GM12891 (cell line): Measurements from ENCODE around the gene UNC13B.

ENCODE experiments used
- DNase-seq: peaks from one replicate; pipeline ENCODE4 v3.0.0; 2011; ENCODE audit warnings: low spot score; ENCODE audit not compliant: insufficient read length
- FAIRE-seq: peaks from 2 replicates; lab custom pipeline; 2011; peaks lifted over from hg19 to GRCh38; lab: Jason Lieb, UNC
- PAX5 ChIP-seq: IDR thresholded peaks from 2 replicates; pipeline ENCODE4 v1.6.1; 2011; ENCODE audit warnings: low read length, moderate library complexity, mild to moderate bottlenecking; ENCODE audit not compliant: insufficient read depth, severe bottlenecking
- POLR2A ChIP-seq: IDR thresholded peaks from 2 replicates; pipeline ENCODE4 v1.6.1; 2011; ENCODE audit warnings: low read depth, low read length, control low read depth
- POLR2AphosphoS5 ChIP-seq: IDR thresholded peaks from 2 replicates; pipeline ENCODE4 v1.6.1; 2011; ENCODE audit warnings: low read depth, low read length, control low read depth
- POU2F2 ChIP-seq: IDR thresholded peaks from 2 replicates; pipeline ENCODE4 v1.6.1; 2011; ENCODE audit warnings: low read depth, mild to moderate bottlenecking, control low read depth, low read length, moderate library complexity
- SPI1 ChIP-seq: IDR thresholded peaks from 2 replicates; pipeline ENCODE4 v1.6.1; 2011; ENCODE audit warnings: low read depth, low read length, control low read depth
- TAF1 ChIP-seq: IDR thresholded peaks from 2 replicates; pipeline ENCODE4 v1.6.1; 2011; ENCODE audit warnings: low read depth, low read length, control low read depth

The UNC13B gene

DNA sequence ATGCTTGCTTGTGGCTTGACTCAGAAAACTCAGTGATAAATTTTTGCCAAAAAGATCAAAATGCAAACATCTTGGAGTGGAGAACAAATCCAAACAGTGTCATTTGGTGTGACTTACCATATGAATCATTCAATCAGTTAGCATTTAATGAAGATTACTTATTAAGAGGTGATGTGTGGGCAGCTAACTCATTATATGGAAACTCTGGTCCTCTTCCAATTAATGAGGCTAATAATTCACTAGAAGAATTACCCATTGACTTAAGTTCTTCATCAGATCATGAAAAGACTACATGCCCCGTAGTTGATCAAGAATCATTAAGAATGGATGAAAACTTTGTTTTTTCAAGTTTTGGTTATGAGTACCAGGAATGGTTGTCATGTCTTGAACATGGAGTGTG lies 141.8 kb downstream of the UNC13B start:
- FAIRE-seq (no peak), DNase-seq (no peak)
- TF ChIP-seq TAF1 = no peak
- no peak for TF ChIP-seq SPI1
- TF ChIP-seq POLR2A = no peak
- no peak for TF ChIP-seq POLR2AphosphoS5
- TF ChIP-seq POU2F2 = no peak
- no peak for TF ChIP-seq PAX5

GRCh38 chr9:35306283-35306682 lies 144.5 kb downstream of the UNC13B start:
- DNase-seq (no peak), FAIRE-seq (no peak)
- no peak for TF ChIP-seq TAF1
- no peak for TF ChIP-seq SPI1
- TF ChIP-seq POLR2A = no peak

DNA sequence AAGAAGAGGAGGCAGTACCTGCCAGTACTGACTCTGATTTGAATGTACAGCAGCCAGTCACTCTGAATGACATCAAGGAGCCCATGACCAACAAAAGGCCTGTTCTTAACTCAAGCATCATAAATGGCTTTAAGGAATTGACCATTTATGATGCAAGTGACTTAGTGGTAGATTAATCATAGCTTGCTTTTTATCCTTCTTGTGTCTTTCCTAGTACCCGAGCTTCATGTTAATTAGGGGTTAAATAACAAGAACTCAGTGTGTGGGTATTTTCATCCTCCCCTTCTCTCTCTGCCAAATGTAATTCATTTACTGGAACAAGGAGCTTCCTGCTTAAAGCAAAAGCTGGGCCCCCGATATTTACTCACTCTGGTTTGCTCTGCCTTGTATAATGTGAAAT lies 146.5 kb downstream of the UNC13B start:
- DNase-seq = no peak
- FAIRE-seq = no peak
- TF ChIP-seq PAX5 = no peak
- no peak for TF ChIP-seq TAF1
- no peak for TF ChIP-seq POU2F2
- TF ChIP-seq POLR2AphosphoS5 = no peak
- TF ChIP-seq SPI1 = no peak
- TF ChIP-seq POLR2A = no peak

DNA sequence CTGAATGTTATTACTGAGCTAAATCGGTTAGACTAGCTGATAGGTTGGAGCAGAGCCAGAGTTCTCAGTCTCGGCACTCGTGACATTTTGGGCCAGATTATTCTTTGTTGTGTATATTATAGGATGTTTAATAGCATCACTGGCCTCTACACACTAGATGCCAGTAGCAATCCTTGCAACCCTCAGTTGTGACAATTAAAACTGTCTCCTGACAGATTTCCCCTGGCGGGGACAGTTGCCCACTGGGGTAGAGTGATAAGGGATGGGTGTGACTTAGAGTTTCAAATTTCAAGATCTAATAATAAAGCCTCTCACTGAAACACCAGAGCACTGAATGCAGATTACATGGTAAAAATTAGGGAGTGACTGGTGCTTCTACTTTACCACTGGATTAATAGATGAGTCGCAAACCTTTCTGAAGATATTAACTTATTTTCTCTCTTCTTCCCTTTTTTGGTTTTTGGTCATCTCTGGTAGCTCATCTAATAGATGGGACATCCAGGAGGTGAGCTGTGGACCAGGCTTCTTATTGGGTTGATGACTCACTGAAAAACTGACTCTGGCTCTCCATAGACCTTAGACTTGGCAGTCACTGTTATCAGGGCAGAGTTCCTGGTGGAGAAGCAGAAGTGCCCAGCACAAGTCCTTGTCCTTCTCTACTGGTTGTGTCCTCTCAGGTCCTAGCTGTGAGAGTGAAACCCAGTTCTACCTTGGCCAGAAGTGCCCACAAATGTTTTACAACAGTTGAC lies 150.3 kb downstream of the UNC13B start:
- DNase-seq (no peak), FAIRE-seq (no peak)
- TF ChIP-seq SPI1 (no peak), POLR2AphosphoS5 (no peak), TAF1 (no peak), PAX5 (no peak), POLR2A (no peak), POU2F2 (no peak)

GRCh38 chr9:35313460-35313859 lies 151.7 kb downstream of the UNC13B start:
- TF ChIP-seq SPI1 (no peak), POU2F2 (no peak), TAF1 (no peak), POLR2A (no peak), PAX5 (no peak), POLR2AphosphoS5 (no peak)
- FAIRE-seq (no peak), DNase-seq (no peak)

GRCh38 chr9:35313916-35314315 lies 152.1 kb downstream of the UNC13B start:
- TF ChIP-seq TAF1 = no peak
- TF ChIP-seq SPI1 = no peak
- no peak for TF ChIP-seq POLR2A
- TF ChIP-seq PAX5 = no peak
- no peak for TF ChIP-seq POU2F2
- no peak for TF ChIP-seq POLR2AphosphoS5
- FAIRE-seq (no peak), DNase-seq (no peak)

- DNase-seq = no peak
- TF ChIP-seq POU2F2 (no peak), TAF1 (no peak), PAX5 (no peak), SPI1 (no peak), POLR2AphosphoS5 (no peak), POLR2A (no peak)
- no peak for FAIRE-seq
These were observed 156.9 kb downstream of the UNC13B start for GRCh38 chr9:35318741-35319140.

GRCh38 chr9:35322075-35322885 lies 160.5 kb downstream of the UNC13B start:
- no peak for FAIRE-seq
- TF ChIP-seq PAX5 (no peak), POLR2AphosphoS5 (no peak), POU2F2 (no peak), TAF1 (no peak), POLR2A (no peak), SPI1 (no peak)
- DNase-seq = no peak

DNA sequence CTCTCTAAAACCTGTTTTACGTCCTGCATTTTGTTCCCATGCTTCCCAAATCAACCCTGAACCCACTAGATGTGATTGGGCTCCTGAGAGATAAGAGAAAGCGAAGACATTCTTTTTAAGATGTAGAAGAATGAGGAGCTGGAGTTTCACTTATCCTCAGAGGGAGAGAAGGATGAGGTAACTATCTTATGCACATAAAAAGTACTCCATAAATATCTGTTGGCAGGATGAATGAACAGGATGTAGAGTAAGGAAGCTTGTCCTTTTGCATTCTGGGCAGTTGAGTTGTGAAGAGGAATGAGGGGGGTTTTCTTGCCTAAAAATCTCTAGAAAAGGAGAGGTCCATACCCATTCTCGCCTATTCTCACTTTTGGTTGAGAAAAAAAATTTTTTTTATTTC lies 163.2 kb downstream of the UNC13B start:
- DNase-seq (no peak), FAIRE-seq (no peak)
- TF ChIP-seq SPI1 (no peak), POLR2AphosphoS5 (no peak), POLR2A (no peak), TAF1 (no peak), POU2F2 (no peak), PAX5 (no peak)
